Sigmoid colon (tissue), 4 donors: Measurements from ENCODE around the gene PSAP.

Experiments
- CTCF ChIP-seq, 4 experiments: fragments of 450-650 bp in 3 of 4; fragments of 200-600 bp in 1 of 4; IDR thresholded peaks; one replicate each; pipeline ENCODE4 v1.5.1; 2016 to 2019; ENCODE audit warnings: antibody characterized with exemption in 4 of 4, mild to moderate bottlenecking in 3 of 4, moderate library complexity in 2 of 4
- POLR2AphosphoS5 ChIP-seq, 4 donors: sonication (generic); formaldehyde crosslinking; IDR thresholded peaks; one replicate each; pipeline ENCODE4 v1.6.1; 2017; ENCODE audit warnings: antibody characterized with exemption in 4 of 4

GRCh38 chr10:71828702-71829101 lies 22.3 kb downstream of the PSAP start:
- TF ChIP-seq CTCF (IDR thresholded peaks at IDR 0.05) (no peak), POLR2AphosphoS5 (IDR thresholded peaks at IDR 0.05) (no peak)
